ENCODE results near the gene FAM162A. TPM values are rescaled to one million over a fixed set of nuclear protein-coding genes. Genes with fewer than 3 reads are reported as not detected.
"Not testable (repeated sequence)": the region's sequence is repeated elsewhere in the genome, so short reads cannot be mapped to it uniquely, and the experiment has no call there.

FAM162A gene
- total RNA-seq, 1 donor from 2014 or later, result 83.0 TPM

DNA sequence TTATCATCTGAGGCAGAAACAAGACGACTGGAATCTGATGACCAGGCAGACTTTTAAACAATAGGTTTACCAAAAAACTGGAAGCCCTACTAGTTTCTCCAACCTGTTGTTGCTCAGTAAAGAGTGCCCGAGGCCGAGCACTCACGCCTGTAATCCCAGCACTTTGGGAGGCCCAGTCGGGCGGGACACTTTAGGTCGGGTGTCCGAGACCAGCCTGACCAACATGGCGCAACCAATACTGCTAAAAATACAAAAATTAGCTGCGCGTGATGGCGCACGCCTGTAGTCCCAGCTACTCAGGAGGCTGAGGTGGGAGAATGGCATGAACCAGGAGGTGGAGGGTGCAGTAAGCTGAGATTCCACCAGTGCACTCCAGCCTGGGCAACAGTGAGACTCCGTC, 33.0 kb downstream of the FAM162A start:
- no peak for DNase-seq (ENCODE audit: low spot score)

- no peak for DNase-seq (ENCODE audit: low spot score)
Observed at GRCh38 chr3:122421101-122421500, 37.1 kb downstream of the FAM162A start.

GRCh38 chr3:122421836-122422235, 37.9 kb downstream of the FAM162A start:
- DNase-seq (ENCODE audit: low spot score), result no peak

GRCh38 chr3:122427857-122428471, 44.0 kb downstream of the FAM162A start:
- DNase-seq (ENCODE audit: low spot score), result no peak

- no peak for DNase-seq (ENCODE audit: low spot score)
Observed at GRCh38 chr3:122430371-122430770, 46.4 kb downstream of the FAM162A start.

DNA sequence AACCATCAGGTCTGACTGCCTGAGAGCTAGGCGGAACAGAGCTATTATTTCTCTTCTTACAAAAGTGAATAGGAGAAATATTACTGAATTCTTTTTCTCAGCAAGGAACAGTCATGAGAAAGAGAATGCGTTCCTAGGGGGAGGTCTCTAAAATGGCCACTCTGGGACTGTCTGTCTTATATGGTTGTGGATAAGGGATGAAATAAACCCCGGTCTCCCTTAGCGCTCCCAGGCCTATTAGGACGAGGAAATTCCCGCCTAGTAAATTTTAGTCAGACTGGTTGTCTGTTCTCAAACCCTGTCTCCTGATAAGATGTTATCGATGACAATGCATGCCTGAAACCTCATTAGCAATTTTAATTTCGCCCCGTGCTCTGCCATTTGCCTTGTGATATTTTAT, 52.0 kb downstream of the FAM162A start:
- DNase-seq (ENCODE audit: low spot score), result no peak

GRCh38 chr3:122443090-122443489, 59.1 kb downstream of the FAM162A start:
- no peak for DNase-seq (ENCODE audit: low spot score)

DNA sequence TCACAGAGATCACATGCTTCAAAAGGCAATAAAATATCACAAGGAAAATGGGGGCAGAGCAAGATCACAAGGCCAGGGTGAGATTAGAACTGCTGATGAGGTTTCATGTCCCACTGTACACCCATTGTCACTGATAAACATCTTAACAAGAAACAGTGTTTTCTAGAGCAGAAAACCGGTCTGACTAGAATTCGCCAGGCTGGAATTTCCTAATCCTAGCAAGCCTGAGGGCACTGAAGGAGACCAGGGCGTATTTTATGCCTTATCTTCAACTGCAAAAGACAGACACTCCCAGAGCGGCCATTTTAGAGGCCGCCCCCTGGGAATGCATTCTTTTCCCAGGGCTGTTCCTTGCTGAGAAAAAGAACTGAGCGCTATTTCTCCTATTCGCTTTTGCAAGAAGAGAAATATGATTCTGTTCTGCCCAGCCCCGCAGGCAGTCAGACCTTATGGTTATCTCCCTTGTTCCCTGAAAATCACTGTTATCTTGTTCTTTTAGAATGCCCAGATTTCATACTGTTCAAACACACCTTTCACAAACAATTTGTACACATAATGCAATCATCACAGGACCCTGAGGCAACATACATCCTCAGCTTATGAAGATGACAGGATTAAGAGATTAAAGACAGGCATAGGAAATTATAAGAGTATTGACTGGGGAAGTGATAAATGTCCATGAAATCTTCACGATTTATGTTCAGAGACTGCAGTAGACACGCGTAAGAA, 59.9 kb downstream of the FAM162A start:
- not testable (repeated sequence) for DNase-seq (ENCODE audit: low spot score)

GRCh38 chr3:122444491-122444887, 60.5 kb downstream of the FAM162A start:
- not testable (repeated sequence) for DNase-seq (ENCODE audit: low spot score)

- not testable (repeated sequence) for DNase-seq (ENCODE audit: low spot score)
Observed at GRCh38 chr3:122448218-122448617, 64.2 kb downstream of the FAM162A start.

- DNase-seq (ENCODE audit: low spot score), result no peak
Observed at GRCh38 chr3:122451371-122451770, 67.4 kb downstream of the FAM162A start.

DNA sequence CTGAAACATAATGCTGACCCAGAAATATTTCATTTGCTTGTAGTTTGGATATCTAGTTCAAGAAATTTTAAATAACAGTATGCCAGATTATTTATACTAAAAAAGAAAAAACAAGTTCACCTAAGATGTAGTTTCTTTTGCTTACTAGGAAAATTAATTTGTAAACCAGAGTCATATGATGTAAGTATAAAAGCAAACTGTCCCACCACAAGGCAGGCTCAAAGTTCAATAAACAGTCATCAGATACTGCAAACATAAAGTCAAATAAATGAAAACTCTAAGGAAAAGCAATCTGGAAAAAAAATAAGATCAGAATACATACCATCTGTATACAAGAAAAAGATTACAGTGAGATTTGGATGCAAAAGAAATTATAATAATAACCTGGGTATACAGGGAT, 72.1 kb downstream of the FAM162A start:
- DNase-seq (ENCODE audit: low spot score), result no peak

DNA sequence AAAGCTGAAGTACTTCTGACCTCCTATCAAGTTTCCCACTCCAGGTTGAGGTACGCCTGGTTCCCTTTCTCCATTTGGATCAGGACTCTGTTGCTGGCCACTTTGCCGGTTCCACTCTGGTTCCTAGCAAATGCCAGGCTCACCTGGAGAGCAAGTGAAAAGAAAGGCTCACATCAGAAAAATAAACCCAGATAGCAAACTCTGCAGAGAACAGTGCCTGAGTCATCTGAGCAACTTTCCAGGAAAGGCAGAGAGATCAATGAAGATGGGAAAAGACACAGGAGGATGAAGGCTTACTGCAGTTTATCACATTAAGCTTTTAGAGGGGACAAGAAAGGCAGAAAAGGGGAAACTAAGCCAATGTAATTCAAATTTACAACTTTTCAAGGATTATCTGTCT, 73.7 kb downstream of the FAM162A start:
- DNase-seq (ENCODE audit: low spot score), result no peak

DNA sequence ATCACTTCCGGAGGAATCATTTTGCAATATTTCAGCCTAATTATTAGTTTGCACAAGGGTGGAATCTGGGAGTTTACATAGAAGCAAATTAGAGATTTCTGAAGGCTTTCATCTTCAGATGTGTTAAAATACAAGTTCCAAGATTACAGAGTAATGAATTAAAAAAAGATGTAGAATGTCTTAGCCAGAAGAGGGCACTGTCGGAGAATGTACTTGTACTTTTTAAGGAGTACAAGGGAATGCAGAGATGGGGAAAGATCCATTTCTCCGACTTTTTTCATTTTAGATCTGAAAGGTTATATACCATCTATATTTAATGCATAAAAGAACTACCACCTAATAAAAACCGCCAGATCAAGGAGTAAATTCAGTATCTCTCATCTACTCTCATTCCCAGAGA, 75.0 kb downstream of the FAM162A start:
- no peak for DNase-seq (ENCODE audit: low spot score)

DNA sequence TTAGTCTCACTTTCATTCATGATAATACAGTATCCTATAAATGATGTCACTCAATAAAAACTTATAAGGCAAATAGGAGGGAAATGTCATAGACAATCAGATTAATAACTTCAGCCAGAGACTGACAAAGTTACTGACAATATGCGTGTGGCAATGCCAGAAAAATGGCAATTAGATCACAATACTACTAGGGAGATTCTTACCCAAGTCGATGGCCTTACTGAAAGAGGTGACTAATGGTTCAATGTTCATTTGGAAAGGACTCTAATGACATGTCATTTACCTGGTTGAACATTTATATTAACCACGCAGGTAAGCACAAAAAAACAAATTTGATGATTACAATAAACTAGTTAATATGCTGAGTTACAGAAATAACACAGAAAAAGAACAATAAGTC, 77.8 kb downstream of the FAM162A start:
- DNase-seq (ENCODE audit: low spot score), result no peak

Other genes starting within 250 kb of the FAM162A start
- gene CASR, start 200.5 kb upstream of the FAM162A start, total RNA-seq, result 54.0 TPM
- 3.6 TPM for gene CSTA, start 58.9 kb upstream of the FAM162A start, total RNA-seq
- 23.3 TPM for gene MIX23, start 951 bp upstream of the FAM162A start, total RNA-seq
- 6.5 TPM for gene WDR5B, start 31.9 kb downstream of the FAM162A start, total RNA-seq
- gene KPNA1, start 130.8 kb downstream of the FAM162A start, total RNA-seq, result 55.2 TPM
- gene PARP9, start 180.1 kb downstream of the FAM162A start, total RNA-seq, result 29.6 TPM
- gene DTX3L, start 180.2 kb downstream of the FAM162A start, total RNA-seq, result 39.9 TPM
- 2.3 TPM for gene PARP15, start 193.5 kb downstream of the FAM162A start, total RNA-seq

Measured in mucosa of gallbladder (tissue), 1 donor.